ENCODE results near the gene LTBP1.

DNA sequence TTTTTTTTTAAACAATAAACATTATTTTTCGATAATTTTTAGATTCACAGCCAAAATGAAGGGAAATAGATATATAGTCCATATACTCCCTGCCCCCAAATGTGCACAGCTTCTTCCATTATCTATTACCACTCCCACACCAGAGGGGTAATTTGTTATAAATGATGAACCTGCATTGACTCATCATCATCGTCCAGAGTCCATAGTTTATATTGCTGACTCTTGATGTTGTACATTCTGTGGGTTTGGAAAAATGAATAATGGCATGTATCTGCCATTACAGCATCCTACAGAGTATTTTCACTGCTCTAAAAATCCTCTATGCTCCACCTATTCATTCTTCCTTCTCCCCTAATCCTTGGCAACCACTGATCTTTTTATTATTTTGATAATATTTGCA, 121.5 kb downstream of the LTBP1 start:
- TF ChIP-seq, protein P1, sequence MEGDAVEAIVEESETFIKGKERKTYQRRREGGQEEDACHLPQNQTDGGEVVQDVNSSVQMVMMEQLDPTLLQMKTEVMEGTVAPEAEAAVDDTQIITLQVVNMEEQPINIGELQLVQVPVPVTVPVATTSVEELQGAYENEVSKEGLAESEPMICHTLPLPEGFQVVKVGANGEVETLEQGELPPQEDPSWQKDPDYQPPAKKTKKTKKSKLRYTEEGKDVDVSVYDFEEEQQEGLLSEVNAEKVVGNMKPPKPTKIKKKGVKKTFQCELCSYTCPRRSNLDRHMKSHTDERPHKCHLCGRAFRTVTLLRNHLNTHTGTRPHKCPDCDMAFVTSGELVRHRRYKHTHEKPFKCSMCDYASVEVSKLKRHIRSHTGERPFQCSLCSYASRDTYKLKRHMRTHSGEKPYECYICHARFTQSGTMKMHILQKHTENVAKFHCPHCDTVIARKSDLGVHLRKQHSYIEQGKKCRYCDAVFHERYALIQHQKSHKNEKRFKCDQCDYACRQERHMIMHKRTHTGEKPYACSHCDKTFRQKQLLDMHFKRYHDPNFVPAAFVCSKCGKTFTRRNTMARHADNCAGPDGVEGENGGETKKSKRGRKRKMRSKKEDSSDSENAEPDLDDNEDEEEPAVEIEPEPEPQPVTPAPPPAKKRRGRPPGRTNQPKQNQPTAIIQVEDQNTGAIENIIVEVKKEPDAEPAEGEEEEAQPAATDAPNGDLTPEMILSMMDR (IDR thresholded peaks at IDR 0.05; ENCODE audit: low read depth, low read length, poor library complexity, severe bottlenecking), result no peak
- no peak for TF ChIP-seq EZH2phosphoT487 (IDR thresholded peaks at IDR 0.05; ENCODE audit: borderline replicate concordance, low read length)

All from DOHH2 (cell line).